ENCODE measurements around the gene ADAMTS2.

The ADAMTS2 gene

DNA sequence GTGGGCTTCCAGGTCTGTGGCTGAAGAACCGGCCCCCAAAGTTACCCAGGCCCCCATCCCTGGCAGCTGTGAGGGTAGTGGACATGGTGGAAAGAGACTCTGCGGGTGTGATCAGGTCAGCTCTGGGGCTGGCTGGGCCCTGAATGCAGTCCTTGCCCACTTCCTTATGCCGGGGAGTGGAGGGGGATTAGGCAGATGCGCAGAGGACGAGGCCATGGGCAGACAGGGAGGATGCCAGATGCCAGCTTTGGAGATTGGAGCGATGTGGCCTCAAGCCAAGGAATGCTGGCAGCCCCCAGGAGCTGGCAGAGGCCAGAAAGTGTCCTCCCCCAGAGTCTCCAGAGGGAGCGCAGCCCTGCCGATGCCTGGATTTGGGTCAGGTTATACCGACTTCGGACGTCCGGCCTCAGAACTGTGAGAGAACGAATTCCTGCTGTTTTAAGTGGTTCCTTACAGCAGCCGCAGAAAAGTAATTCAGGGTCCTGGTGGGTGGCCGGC lies 69.8 kb downstream of the ADAMTS2 start:
- DNase-seq = no peak

GRCh38 chr5:179274321-179275315 lies 70.6 kb downstream of the ADAMTS2 start:
- DNase-seq = no peak

DNA sequence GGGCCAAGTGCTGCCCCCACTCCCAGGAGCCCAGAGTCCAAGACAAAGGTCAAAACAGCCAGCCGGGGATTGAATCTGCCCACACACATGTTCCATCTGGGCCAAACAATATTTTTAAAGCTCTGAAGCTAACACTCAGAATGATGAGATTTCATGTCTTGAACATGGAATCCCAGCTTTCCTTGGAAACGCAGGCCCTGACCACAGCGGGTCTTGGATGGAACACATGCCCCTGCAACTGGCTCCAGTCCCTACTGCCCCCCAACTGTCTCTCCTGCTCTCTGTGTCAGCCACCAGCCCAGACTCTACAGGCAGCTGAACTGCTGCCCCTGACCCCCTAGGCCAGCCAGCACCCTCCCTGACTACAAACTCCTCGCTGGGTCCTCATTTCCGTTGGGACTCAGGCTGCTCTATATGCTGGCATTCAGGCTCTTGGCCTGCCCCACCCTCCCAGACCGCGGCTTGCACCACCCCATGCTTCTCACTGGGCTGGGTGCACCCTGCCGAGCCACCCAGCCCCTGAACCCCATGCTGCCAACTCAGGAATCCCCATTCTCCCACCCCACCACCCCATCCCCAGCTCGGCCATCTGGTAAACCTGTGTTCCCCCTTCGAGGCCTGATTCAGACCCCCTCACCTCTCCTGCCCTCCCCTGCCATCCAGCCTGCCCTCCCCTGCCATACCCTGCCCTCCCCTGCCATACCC lies 71.7 kb downstream of the ADAMTS2 start:
- DNase-seq = no peak

DNA sequence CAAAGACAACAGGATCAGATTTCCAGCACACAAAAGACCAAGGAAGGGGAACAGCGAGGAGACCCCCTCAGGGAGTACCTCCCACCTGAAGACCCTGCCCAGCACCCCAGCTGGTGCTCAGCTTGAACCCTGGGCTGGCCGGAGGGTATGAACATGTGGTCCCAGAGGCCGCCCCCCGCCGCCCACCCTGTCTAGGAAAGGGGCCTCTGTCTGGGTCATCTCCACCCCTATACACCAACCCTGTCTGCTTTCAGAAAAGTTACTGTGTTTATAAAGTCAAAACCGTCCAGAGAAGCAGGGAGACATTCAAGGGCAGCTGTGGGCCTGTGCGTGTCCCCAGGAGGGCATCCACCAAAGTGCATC lies 72.2 kb downstream of the ADAMTS2 start:
- DNase-seq = no peak

DNA sequence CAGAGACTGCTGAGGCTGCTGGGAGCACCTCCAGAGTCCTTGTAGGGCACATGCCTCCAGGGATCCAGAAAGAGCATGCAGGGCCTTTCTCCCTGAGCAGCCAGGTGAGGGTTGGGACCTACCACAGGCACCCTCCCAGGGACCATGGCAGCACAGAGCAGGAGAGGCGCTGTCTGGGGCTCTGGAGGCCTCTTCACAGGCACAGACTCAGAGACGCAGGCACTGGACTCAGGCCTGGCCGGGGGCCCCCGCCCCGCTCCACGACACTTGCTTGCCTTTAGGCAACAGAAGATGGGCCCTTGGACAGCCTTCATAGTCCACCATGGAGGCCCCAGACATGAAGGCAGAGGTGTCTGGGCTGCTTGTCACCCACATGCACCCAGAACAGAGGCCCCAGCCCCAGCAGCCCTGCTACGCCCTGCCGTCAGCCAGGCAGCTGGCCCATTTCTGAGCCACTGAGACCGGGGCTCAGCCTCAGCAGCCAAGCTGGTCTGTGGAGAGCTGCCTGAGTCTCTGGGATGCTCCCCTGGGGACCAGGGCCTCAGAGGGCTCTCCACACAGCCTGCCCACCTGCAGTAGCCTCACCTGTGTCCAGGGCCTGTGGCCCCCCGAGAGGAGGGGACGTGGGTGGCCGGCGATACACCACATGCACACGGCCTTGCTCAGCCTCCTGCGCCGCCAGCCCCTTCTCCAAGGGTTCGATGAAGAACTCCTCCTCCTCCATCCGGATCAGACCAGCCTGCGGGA lies 72.8 kb downstream of the ADAMTS2 start:
- DNase-seq = no peak

GRCh38 chr5:179271821-179272325 lies 73.4 kb downstream of the ADAMTS2 start:
- no peak for DNase-seq

- DNase-seq = no peak
Measured at GRCh38 chr5:179271428-179271734, 73.9 kb downstream of the ADAMTS2 start.

- DNase-seq = no peak
Measured at GRCh38 chr5:179270581-179271427, 74.5 kb downstream of the ADAMTS2 start.

GRCh38 chr5:179269781-179270543 lies 75.3 kb downstream of the ADAMTS2 start:
- DNase-seq = no peak

- DNase-seq = no peak
Measured at GRCh38 chr5:179268966-179269693, 76.1 kb downstream of the ADAMTS2 start.

DNA sequence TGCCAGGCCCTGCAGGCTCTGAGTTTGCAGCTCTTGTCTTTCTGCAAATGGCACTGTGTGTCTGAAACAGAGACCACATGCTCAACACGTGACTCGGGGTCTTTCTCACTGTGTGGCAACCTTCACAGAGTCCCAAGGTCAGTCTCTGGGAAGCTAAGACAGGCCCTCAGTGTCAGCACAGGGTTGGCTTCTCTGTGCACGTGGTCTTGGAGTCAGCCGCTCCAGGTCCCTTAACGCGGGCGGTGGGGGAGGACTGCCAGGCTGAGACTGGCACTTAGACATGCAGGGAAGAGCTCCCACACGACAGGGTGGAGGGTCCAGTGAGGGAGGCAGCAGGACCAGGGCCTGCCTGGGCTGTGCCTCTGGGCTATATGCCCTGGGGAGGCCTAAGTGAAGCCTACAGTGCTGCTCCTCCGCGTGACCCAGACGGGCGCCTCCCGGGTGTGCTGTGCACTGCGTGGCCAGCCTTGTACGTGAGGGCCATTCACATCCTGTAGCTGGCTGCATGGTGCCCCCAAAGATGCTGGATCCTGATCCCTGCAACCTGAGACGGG lies 76.8 kb downstream of the ADAMTS2 start:
- DNase-seq = no peak

- no peak for DNase-seq
Measured at GRCh38 chr5:179267671-179268083, 77.6 kb downstream of the ADAMTS2 start.

- no peak for DNase-seq
Measured at GRCh38 chr5:179267071-179267670, 78.1 kb downstream of the ADAMTS2 start.

DNA sequence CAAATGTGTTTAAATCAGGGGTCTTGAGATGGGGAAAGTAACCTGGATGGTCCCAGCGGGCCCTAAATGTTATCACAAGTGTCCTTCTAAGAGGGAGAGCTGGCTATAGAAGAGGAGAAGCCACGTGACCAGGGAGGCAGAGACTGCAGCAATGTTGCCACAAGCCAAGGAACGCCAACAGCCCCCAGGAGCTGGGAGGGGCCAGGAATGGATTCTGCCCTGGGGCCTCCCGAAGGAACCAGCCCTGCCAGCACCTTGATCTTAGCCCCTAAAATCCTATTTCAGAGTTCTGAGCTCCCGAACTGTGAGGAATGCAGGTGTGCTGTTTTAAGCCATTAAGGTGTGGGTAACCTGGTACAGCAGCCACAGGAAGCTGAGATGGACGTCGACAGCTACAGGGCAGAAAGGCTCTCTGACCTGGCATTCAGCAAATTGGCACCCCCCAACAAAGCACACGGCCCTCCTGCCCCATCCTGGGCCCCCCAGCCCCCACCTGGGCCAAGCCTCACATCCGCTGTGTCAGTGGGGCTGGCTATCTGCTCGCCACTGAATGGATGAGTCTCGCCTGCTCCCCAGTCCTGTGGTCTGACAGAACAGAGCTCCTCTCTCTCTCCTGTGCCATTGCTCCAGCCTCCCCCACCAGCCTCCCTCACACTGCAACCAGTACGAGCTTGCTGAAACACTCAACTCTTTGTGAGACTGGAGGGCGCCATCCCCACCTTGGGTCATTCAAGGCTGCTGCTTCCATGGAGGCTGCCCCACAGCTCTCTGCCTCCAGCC lies 78.8 kb downstream of the ADAMTS2 start:
- no peak for DNase-seq

DNA sequence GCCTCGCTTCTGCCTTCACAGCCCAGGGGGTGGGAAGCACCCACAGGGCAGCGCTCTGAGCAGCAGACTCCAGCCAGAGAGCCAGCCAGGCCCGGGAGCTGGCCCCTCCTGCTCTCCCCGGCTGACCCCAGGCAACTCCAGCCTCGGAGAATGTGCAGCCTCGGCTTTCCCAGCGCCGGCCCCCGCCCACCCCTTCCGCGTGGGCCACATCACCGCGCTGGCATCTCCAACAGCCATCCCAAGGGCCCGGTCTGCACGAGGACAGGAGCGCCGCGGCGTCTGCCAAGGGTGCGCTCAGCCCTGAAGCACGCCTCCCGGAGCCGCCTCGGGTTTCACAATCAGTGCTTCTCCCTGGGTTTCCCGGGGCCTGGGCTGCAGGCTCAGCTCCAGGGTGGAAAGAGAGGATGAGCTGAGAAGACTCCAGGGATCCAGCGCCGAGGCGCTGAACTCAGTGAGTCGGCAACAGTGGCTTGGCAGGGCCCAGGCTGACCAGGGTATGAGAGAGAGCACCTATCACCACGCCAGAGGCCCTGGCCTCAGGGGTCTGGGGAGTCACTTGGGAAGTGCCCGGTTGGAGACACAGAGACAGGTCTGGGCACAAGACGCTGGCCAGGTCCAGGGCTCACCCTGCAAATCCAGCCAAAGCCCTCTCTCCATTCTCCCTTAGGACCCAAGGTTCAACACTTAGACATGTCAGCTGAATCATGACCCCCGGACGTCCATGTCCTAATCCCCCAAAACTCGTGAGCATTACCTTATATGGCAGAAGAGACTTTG lies 79.6 kb downstream of the ADAMTS2 start:
- DNase-seq = no peak

GRCh38 chr5:179264783-179265513 lies 80.3 kb downstream of the ADAMTS2 start:
- DNase-seq = no peak

DNA sequence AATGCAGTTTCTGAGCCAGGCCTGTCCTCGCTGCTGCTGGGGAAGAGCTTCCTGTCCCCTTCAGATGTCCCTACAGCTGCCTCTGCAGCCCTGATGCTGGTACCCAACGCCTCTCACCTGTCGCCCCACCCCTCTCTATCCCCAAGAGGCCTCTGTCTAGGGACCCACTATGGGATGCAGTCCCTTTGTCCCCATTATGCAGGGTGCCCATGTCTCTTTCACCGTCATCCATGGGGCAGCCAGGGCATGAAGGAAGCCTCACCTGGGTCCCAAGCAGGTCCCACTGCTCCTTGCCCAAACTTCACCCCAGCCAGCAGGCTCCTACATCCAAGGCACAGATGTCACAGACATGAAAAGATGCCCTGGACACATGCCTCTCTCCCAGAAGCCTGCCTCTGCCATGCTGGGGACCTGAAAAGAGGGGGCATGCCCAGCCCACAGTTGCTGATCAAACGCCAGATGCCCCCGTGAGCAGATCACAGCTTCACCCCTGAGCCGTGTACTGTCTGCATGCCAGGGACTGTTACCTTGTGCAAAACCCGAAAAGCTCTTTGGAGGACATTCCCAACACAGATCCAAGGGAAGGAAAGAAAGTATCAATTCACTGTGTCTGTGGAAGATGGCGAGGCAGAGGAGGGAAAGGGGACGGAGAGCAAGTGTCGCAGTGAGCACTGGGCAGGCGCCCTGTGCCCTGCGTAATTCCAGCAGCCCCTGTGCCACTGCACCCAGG lies 81.0 kb downstream of the ADAMTS2 start:
- DNase-seq = no peak

Measured in inflammatory macrophage treated with lipopolysaccharide for 4 hours (primary cell).